Panc1 (cell line): ENCODE data around the gene SNPH. TPM values are rescaled to one million over a fixed set of nuclear protein-coding genes. Genes with fewer than 3 reads are reported as not detected.

Source experiments
- ATAC-seq: fragments of 200-7000 bp; cut with Tn5 transposase; 2 replicates; pipeline ENCODE4 v1.9.1; 2020; ENCODE audit warnings: mild to moderate bottlenecking, moderate library complexity
- BruUV-seq: library from RNA; stranded (reverse); fragments of 400-500 nt; replicated peaks from 2 replicates; lab custom pipeline; 2021; lab: Mats Ljungman, UMichigan
- CTCF ChIA-PET: fragments of 300-600 bp; sonication (Branson Sonifier 250); formaldehyde crosslinking; loops from one replicate; lab custom pipeline; 2022; ENCODE audit warnings: antibody characterized with exemption; lab: Charles Lee
- POLR2A ChIA-PET: fragments of 300-600 bp; sonication (Branson Sonifier 250); formaldehyde crosslinking; loops from one replicate; lab custom pipeline; 2022; ENCODE audit warnings: antibody characterized with exemption; lab: Charles Lee
- DNase-seq: peaks from one replicate; pipeline ENCODE4 v3.0.0-alpha.2; 2010; ENCODE audit warnings: low read depth, low spot score
- H3K27ac ChIP-seq: 2 replicates; pipeline ENCODE4 v1.5.1; 2011; ENCODE audit warnings: mild to moderate bottlenecking, low read length, inconsistent platforms
- H3K27me3 ChIP-seq: fragments of 200-500 bp; sonication (Bioruptor generic); 2 replicates; pipeline ENCODE4 v1.6.0; 2014; ENCODE audit warnings: low read length, inconsistent platforms; ENCODE audit not compliant: control insufficient read depth, insufficient read depth
- H3K36me3 ChIP-seq: fragments of 200-500 bp; sonication (Bioruptor generic); 2 replicates; pipeline ENCODE4 v1.5.1; 2014; ENCODE audit warnings: inconsistent platforms, mild to moderate bottlenecking, low read length, moderate library complexity; ENCODE audit not compliant: control insufficient read depth, insufficient read depth
- H3K4me1 ChIP-seq: 2 replicates; pipeline ENCODE4 v1.5.1; 2011; ENCODE audit warnings: inconsistent platforms, mild to moderate bottlenecking, low read length, moderate library complexity; ENCODE audit not compliant: control insufficient read depth, insufficient read depth
- H3K4me3 ChIP-seq, 2 experiments: 2 replicates each; pipeline ENCODE4 v1.5.1; 2011 to 2012; ENCODE audit warnings: low read depth in 2 of 2, low read length in 2 of 2, mild to moderate bottlenecking in 2 of 2, inconsistent platforms in 1 of 2, moderate library complexity in 1 of 2
- H3K9me3 ChIP-seq: fragments of 200-500 bp; sonication (Bioruptor generic); 2 replicates; pipeline ENCODE4 v1.5.1; 2014; ENCODE audit warnings: low read depth, mild to moderate bottlenecking, inconsistent platforms, low read length, moderate library complexity; ENCODE audit not compliant: control insufficient read depth, insufficient read depth
- CTCF ChIP-seq: fragments of 450-650 bp; IDR thresholded peaks from 2 replicates; pipeline ENCODE4 v1.5.1; 2017; ENCODE audit warnings: mild to moderate bottlenecking
- POLR2AphosphoS5 ChIP-seq: IDR thresholded peaks from 2 replicates; pipeline ENCODE4 v1.6.1; 2012; ENCODE audit warnings: mild to moderate bottlenecking, low read depth, low read length, moderate library complexity
- REST ChIP-seq, 2 experiments: IDR thresholded peaks; 2 replicates each; pipeline ENCODE4 v1.6.1; 2011 to 2012; ENCODE audit warnings: low read depth in 2 of 2, control low read depth in 1 of 2, low read length in 1 of 2, mild to moderate bottlenecking in 1 of 2, moderate library complexity in 1 of 2; ENCODE audit not compliant: insufficient read depth in 1 of 2
- SIN3A ChIP-seq: IDR thresholded peaks from 2 replicates; pipeline ENCODE4 v1.6.1; 2012; ENCODE audit warnings: low read depth, mild to moderate bottlenecking, low read length, moderate library complexity, borderline replicate concordance; ENCODE audit not compliant: insufficient read depth
- TCF7L2 ChIP-seq: IDR thresholded peaks from 2 replicates; pipeline ENCODE4 v1.6.1; 2011; ENCODE audit warnings: mild to moderate bottlenecking, low read depth, low read length, inconsistent platforms
- in situ Hi-C: cut with HindIII; loops from 2 replicates; pipeline ENCODE4 v1.10.0; 2016; ENCODE audit warnings: low sequenced_read_pairs, low pct_unique_long_range_greater_than_20kb
- intact Hi-C: fragments of 100-400 bp; cut with micrococcal nuclease; formaldehyde crosslinking; loops from one replicate; pipeline ENCODE4 v1.10.0; 2022; ENCODE audit not compliant: unreplicated experiment
- total RNA-seq: library from RNA; stranded (reverse); gene quantifications from one replicate; pipeline ENCODE4 v1.2.1, GENCODE V29; 2021; ENCODE audit not compliant: unreplicated experiment

Gene SNPH
- total RNA-seq, 1 experiment from 2014 or later, result 6.4 TPM

- CTCF ChIA-PET, result no interaction called here
- TF ChIP-seq SIN3A, result no peak
- no peak for TF ChIP-seq POLR2AphosphoS5
- no peak for TF ChIP-seq REST (IDR thresholded peaks at IDR 0.05; ENCODE audit: insufficient read depth in 1 of 2, low read depth in 2 of 2, low read length in 1 of 2)
- no peak for TF ChIP-seq TCF7L2
- no peak for TF ChIP-seq CTCF
- H3K27me3 ChIP-seq, result no peaks in the 10 kb centered on the region
- POLR2A ChIA-PET, result no interaction called here
- intact Hi-C loops (no loop called here), in situ Hi-C loops (no loop called here)
- peaks cover 14% of the 10 kb centered on the region for H3K4me1 ChIP-seq
- DNase-seq (no peak), ATAC-seq (no peak)
- no peaks in the 10 kb centered on the region for H3K36me3 ChIP-seq
- no peak overlapping the region for H3K4me3 ChIP-seq
- H3K27ac ChIP-seq, result no peak overlapping the region
- H3K9me3 ChIP-seq, result no peaks in the 10 kb centered on the region
- BruUV-seq, result no TSS peak
These were observed 55.0 kb downstream of the SNPH start for GRCh38 chr20:1320902-1321653.

- intact Hi-C loops, result no loop called here
- ChIA-PET POLR2A (no interaction called here), CTCF (no interaction called here)
- H3K9me3 ChIP-seq, result no peaks in the 10 kb centered on the region
- no peaks in the 10 kb centered on the region for H3K36me3 ChIP-seq
- no peak overlapping the region for H3K27ac ChIP-seq
- no peak for DNase-seq
- no peak overlapping the region for H3K4me3 ChIP-seq
- no TSS peak for BruUV-seq
- ATAC-seq, result no peak
- peaks cover 17% of the 10 kb centered on the region for H3K4me1 ChIP-seq
- in situ Hi-C loops, result no loop called here
- H3K27me3 ChIP-seq, result no peaks in the 10 kb centered on the region
- TF ChIP-seq CTCF (no peak), TCF7L2 (no peak), SIN3A (no peak), REST (IDR thresholded peaks at IDR 0.05; ENCODE audit: insufficient read depth in 1 of 2, low read depth in 2 of 2, low read length in 1 of 2) (no peak), POLR2AphosphoS5 (no peak)
These were observed 55.5 kb downstream of the SNPH start for GRCh38 chr20:1321654-1321939.
